H1 (cell line): Measurements from ENCODE around the gene ZMYND15.

Experiments used
- EZH2 ChIP-seq: fragments of 200-600 bp; sonication (generic); IDR thresholded peaks from 2 replicates; pipeline ENCODE4 v1.7.1; 2012; ENCODE audit warnings: low read depth, mild to moderate bottlenecking, moderate library complexity, low read length, inconsistent platforms; ENCODE audit not compliant: severe bottlenecking
- GABPA ChIP-seq: IDR thresholded peaks from 2 replicates; pipeline ENCODE4 v1.6.1; 2011; ENCODE audit warnings: mild to moderate bottlenecking, low read length, moderate library complexity, borderline replicate concordance; ENCODE audit not compliant: insufficient read depth
- HDAC2 ChIP-seq, 2 experiments: fragments of 300-600 bp in 1 of 2; sonication (generic) in 1 of 2; IDR thresholded peaks; 2 replicates each; pipeline ENCODE4 v1.6.1; 2011 to 2012; ENCODE audit warnings: low read depth in 2 of 2, low read length in 2 of 2, mild to moderate bottlenecking in 2 of 2, moderate library complexity in 2 of 2, borderline replicate concordance in 1 of 2, inconsistent platforms in 1 of 2
- MAFK ChIP-seq: IDR thresholded peaks from 2 replicates; pipeline ENCODE4 v1.6.1; 2012; ENCODE audit warnings: low read depth, mild to moderate bottlenecking, improper control_type of control experiment, low read length
- NRF1 ChIP-seq: IDR thresholded peaks from 2 replicates; pipeline ENCODE4 v1.6.1; 2011; ENCODE audit warnings: mild to moderate bottlenecking, low read depth, low read length, improper control_type of control experiment
- POLR2A ChIP-seq, 2 experiments: IDR thresholded peaks; 1 replicate in 1 of 2; 2 replicates in 1 of 2; pipeline ENCODE4 v1.6.1; 2011; ENCODE audit warnings: low read depth in 2 of 2, low read length in 2 of 2, mild to moderate bottlenecking in 2 of 2; ENCODE audit errors: control extremely low read depth in 1 of 2
- POU5F1 ChIP-seq: IDR thresholded peaks from 2 replicates; pipeline ENCODE4 v1.6.1; 2011; ENCODE audit warnings: low read depth, mild to moderate bottlenecking, low read length, moderate library complexity
- RAD21 ChIP-seq, 2 experiments: IDR thresholded peaks in 1 of 2; conservative IDR thresholded peaks in 1 of 2; 2 replicates each; pipeline ENCODE4 v1.6.1; 2011; ENCODE audit warnings: low read depth in 2 of 2, low read length in 2 of 2, improper control_type of control experiment in 1 of 2, inconsistent platforms in 1 of 2, mild to moderate bottlenecking in 1 of 2, moderate library complexity in 1 of 2
- SIX5 ChIP-seq: IDR thresholded peaks from 2 replicates; pipeline ENCODE4 v1.6.1; 2011; ENCODE audit warnings: mild to moderate bottlenecking, low read depth, low read length
- TAF1 ChIP-seq: IDR thresholded peaks from 2 replicates; pipeline ENCODE4 v1.6.1; 2011; ENCODE audit warnings: mild to moderate bottlenecking, low read depth, low read length
- TF ChIP-seq, protein P1 (sequence below), 3 experiments: IDR thresholded peaks; 1 replicate in 2 of 3; 2 replicates in 1 of 3; pipeline versions ENCODE4 v1.5.1 to v1.6.1; 2011; ENCODE audit warnings: low read length in 3 of 3, mild to moderate bottlenecking in 3 of 3, inconsistent platforms in 2 of 3, low read depth in 1 of 3, moderate library complexity in 1 of 3; ENCODE audit not compliant: insufficient read depth in 1 of 3; ENCODE audit errors: control extremely low read depth in 1 of 3
- TF ChIP-seq, protein P2 (sequence below): IDR thresholded peaks from 2 replicates; pipeline ENCODE4 v1.6.1; 2012; ENCODE audit warnings: inconsistent platforms

DNA sequence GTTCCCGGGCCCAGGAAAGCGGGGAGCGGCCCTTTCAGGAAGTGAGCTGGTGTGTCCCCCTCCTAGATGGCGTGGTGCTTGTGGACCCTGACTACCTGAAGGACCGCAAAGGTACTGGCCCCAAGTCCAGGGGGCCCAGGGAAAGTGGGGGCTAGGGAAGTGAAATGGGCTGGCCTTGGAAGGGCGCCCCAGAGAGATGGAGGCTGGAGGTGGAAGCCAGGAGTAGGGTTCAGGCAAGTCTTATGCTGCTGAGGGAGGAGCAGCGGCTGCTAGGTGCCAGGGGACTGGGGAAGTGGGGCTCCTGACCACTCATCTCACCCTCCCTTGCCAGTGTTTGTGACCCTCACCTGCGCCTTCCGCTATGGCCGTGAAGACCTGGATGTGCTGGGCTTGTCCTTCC, 23.6 kb upstream of the ZMYND15 start:
- TF ChIP-seq EZH2 (no peak), MAFK (no peak), HDAC2 (IDR thresholded peaks at IDR 0.05; ENCODE audit: borderline replicate concordance in 1 of 2, low read depth in 2 of 2, low read length in 2 of 2) (no peak), RAD21 (IDR thresholded peaks at IDR 0.05 in 1 of 2, conservative IDR thresholded peaks at IDR 0.05 in 1 of 2; ENCODE audit: low read depth in 2 of 2, low read length in 2 of 2) (no peak), POU5F1 (no peak), POLR2A (IDR thresholded peaks at IDR 0.05; ENCODE audit: control extremely low read depth in 1 of 2, low read depth in 2 of 2, low read length in 2 of 2) (no peak), GABPA (no peak), TAF1 (no peak), NRF1 (no peak), SIX5 (no peak)
- TF ChIP-seq, protein P1, sequence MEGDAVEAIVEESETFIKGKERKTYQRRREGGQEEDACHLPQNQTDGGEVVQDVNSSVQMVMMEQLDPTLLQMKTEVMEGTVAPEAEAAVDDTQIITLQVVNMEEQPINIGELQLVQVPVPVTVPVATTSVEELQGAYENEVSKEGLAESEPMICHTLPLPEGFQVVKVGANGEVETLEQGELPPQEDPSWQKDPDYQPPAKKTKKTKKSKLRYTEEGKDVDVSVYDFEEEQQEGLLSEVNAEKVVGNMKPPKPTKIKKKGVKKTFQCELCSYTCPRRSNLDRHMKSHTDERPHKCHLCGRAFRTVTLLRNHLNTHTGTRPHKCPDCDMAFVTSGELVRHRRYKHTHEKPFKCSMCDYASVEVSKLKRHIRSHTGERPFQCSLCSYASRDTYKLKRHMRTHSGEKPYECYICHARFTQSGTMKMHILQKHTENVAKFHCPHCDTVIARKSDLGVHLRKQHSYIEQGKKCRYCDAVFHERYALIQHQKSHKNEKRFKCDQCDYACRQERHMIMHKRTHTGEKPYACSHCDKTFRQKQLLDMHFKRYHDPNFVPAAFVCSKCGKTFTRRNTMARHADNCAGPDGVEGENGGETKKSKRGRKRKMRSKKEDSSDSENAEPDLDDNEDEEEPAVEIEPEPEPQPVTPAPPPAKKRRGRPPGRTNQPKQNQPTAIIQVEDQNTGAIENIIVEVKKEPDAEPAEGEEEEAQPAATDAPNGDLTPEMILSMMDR (IDR thresholded peaks at IDR 0.05; ENCODE audit: control extremely low read depth in 1 of 3, insufficient read depth in 1 of 3, low read depth in 1 of 3, low read length in 3 of 3): no peak
- TF ChIP-seq, protein P2, sequence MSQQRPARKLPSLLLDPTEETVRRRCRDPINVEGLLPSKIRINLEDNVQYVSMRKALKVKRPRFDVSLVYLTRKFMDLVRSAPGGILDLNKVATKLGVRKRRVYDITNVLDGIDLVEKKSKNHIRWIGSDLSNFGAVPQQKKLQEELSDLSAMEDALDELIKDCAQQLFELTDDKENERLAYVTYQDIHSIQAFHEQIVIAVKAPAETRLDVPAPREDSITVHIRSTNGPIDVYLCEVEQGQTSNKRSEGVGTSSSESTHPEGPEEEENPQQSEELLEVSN: no peak
